GM12865 (cell line): ENCODE results near the gene CFAP300.

Experiments
- DNase-seq: peaks from one replicate; pipeline ENCODE4 v3.0.0; 2010; ENCODE audit warnings: low read depth
- H3K4me3 ChIP-seq: 2 replicates; pipeline ENCODE4 v1.5.1; 2011; ENCODE audit warnings: mild to moderate bottlenecking, low read depth, low read length, control low read depth
- CTCF ChIP-seq: IDR thresholded peaks from 2 replicates; pipeline ENCODE4 v1.5.1; 2011; ENCODE audit warnings: low read length, control low read depth, low read depth, inconsistent platforms; ENCODE audit not compliant: insufficient read depth; ENCODE audit errors: missing control alignments

The CFAP300 gene

GRCh38 chr11:102114032-102114431 is 66.8 kb downstream of the CFAP300 start:
- no peak for TF ChIP-seq CTCF
- no peak for DNase-seq
- H3K4me3 ChIP-seq, result no peak overlapping the region

DNA sequence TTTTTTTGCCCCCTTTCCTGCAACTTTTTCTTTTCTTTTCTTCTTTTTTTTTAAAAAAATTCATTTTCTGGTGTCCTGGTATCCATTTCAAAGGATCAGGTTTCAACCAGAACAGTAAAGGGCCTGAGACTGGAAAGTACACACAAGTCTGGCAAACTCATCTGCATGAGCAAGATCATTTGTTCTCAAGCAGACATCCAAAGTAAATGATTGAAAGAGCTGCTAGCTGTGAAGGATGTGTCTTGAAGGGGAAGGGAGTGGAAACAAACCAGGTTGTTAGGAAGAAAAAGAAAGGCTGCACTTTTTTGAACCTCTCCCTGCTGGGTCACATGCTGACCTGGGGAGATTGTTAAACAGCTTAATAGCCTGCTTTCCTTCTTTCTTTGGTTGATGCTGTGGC is 68.3 kb downstream of the CFAP300 start:
- DNase-seq, result no peak
- no peak overlapping the region for H3K4me3 ChIP-seq
- no peak for TF ChIP-seq CTCF

DNA sequence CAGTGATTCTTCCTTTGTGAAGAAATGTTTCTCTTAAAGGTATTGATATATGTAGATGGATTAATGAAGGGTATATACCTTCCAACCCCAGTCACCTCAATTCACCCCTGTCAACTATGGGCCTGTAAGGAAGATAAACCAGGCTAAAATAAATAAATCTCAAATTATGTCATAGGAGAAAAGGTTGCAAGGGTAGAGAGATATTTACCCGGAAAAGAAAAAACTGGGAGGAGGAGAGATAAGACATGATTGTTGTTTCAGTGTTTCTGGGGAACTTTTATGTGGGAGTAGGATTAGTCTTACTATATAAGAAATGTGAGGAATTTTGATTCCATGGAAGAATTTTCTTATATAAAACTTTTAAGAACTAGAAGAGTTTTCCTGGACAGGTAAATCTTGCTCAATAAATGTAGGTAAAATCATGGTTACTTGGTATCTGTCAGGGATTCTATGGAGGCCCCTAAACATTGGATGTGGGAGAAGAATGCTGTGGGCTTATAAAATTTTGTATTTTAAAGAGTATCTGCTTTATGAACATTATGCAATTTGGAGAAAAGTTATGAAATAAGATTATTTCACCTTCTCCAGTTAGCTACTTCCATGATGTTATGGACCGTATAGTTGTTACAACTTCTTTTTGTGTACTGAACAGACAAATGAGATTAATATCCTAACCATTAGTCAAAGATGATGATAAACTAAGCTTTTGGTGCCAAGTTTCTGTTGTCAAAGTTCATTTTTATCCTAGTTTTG is 69.4 kb downstream of the CFAP300 start:
- no peak for TF ChIP-seq CTCF
- no peak for DNase-seq
- no peak overlapping the region for H3K4me3 ChIP-seq

DNA sequence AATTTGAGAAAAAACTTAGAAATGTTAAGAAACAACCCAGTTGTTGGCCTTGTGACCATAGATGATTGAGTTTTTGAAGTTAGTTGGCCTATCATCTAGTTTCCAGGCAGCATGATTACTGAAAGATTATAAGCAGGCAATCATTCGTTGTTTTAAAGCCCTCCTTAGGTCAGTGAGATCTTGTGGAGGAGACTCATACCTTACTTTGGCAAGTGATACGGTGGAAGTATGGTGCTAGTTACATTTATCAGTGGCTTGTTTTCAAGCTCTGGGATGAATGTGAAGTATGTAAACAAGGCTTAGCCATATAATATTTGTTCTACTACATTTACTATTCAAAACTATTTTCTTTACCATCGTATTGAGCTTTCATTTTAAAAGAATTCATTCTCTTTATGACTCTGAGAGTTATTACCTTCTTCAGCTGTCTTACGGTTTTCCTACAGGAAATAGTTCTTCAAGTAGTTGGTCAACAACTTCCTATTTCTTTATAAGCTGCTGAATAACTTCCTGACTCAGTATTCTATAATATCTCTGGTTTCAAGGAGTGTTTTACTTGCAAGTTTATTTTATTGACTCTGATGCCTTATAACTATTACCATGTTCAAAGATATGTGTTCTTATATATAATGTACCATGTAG is 70.4 kb downstream of the CFAP300 start:
- H3K4me3 ChIP-seq, result no peak overlapping the region
- no peak for TF ChIP-seq CTCF

GRCh38 chr11:102118937-102119336 is 71.7 kb downstream of the CFAP300 start:
- DNase-seq, result no peak
- no peak overlapping the region for H3K4me3 ChIP-seq
- TF ChIP-seq CTCF, result no peak

More for the DNA sequence above, 70.4 kb downstream of the CFAP300 start:
- no peak for DNase-seq

DNA sequence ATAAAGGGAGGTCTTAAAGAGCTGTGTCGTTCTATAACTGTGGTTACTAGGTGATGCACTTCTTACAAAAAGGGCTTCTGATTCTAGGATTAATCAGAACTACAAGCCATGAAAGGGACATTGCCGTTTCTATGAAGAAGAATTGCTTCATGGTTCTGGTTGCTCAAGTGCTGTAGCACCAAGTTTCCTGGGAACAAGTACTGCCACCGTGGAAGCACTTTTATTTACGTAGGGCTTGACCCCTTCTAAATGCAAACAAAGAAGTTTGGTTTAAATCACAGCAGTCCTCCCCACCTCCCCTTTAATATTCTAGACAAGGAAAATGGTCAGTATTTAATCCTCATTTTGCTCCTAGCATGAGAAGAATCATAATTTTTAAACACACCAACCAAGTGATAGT is 72.8 kb downstream of the CFAP300 start:
- no peak for DNase-seq
- TF ChIP-seq CTCF, result no peak
- no peak overlapping the region for H3K4me3 ChIP-seq
